Epithelial cell of esophagus (primary cell): ENCODE results near the gene SLC43A2.

Source experiments
- DNase-seq: peaks from one replicate; pipeline ENCODE4 v3.0.0; 2010; ENCODE audit warnings: low read depth
- H3K4me3 ChIP-seq: 2 replicates; pipeline ENCODE4 v1.5.1; 2011; ENCODE audit warnings: mild to moderate bottlenecking, low read length, control low read depth
- CTCF ChIP-seq: IDR thresholded peaks from 2 replicates; pipeline ENCODE4 v1.5.1; 2011; ENCODE audit warnings: low read depth, mild to moderate bottlenecking, low read length, control low read depth, inconsistent platforms; ENCODE audit not compliant: insufficient read depth; ENCODE audit errors: missing control alignments

SLC43A2 gene

GRCh38 chr17:1651559-1651844 lies 22.9 kb upstream of the SLC43A2 start:
- H3K4me3 ChIP-seq = no peak overlapping the region
- no peak for DNase-seq
- TF ChIP-seq CTCF = no peak

GRCh38 chr17:1650731-1651558 lies 22.3 kb upstream of the SLC43A2 start:
- no peak for DNase-seq
- no peak overlapping the region for H3K4me3 ChIP-seq
- TF ChIP-seq CTCF = no peak

GRCh38 chr17:1649844-1650501 lies 21.3 kb upstream of the SLC43A2 start, which contains the start of gene RILP:
TSS of gene RILP (minus strand) at chr17:1649866. CDS start at chr17:1649804, 62 bp downstream.
- no peak for TF ChIP-seq CTCF
- peak within 1 kb of the TSS; percentile 49 for H3K4me3 ChIP-seq
- DNase-seq = peak; percentile 59

GRCh38 chr17:1648963-1649843 lies 20.6 kb upstream of the SLC43A2 start:
- peak; percentile 67 for TF ChIP-seq CTCF
- peak; percentile 94 for DNase-seq
- H3K4me3 ChIP-seq = peak overlapping the region; percentile 49

GRCh38 chr17:1648173-1648962 lies 19.7 kb upstream of the SLC43A2 start:
- peak overlapping the region; percentile 40 for H3K4me3 ChIP-seq
- DNase-seq = peak; percentile 29
- TF ChIP-seq CTCF = peak; percentile 13

- TF ChIP-seq CTCF = no peak
- no peak overlapping the region for H3K4me3 ChIP-seq
- DNase-seq = no peak
Measured at GRCh38 chr17:1647802-1648171, 19.2 kb upstream of the SLC43A2 start.
